ENCODE measurements around the gene PKP1. TPM values are rescaled to one million over a fixed set of nuclear protein-coding genes. Genes with fewer than 3 reads are reported as not detected.

PKP1 gene
- total RNA-seq, 2 experiments from 2014 or later: not detected

GRCh38 chr1:201316556-201316955 is 33.2 kb downstream of the PKP1 start:
- ChIA-PET CTCF (interaction anchor here (0.6 kb wide), 1 partner anchor 577 kb away, joined by 3 read pairs; no protein-coding TSS in a partner anchor), POLR2A (no interaction called here)
- Mint-ChIP-seq H3K27me3 (ENCODE audit: low read depth) (peaks cover 3% of the 10 kb centered on the region), H3K4me1 (ENCODE audit: low read depth) (peaks cover 7% of the 10 kb centered on the region), H3K36me3 (ENCODE audit: low read depth) (no peaks in the 10 kb centered on the region), H3K4me3 (no peak overlapping the region), H3K9me3 (ENCODE audit: insufficient read depth) (no peaks in the 10 kb centered on the region), H3K27ac (no peak overlapping the region)
- no peak for ATAC-seq
- DNase-seq: no peak

GRCh38 chr1:201317551-201317950 is 34.2 kb downstream of the PKP1 start:
- H3K4me1 Mint-ChIP-seq (ENCODE audit: low read depth): no peaks in the 10 kb centered on the region
- no peaks in the 10 kb centered on the region for H3K36me3 Mint-ChIP-seq (ENCODE audit: low read depth)
- H3K4me3 Mint-ChIP-seq: no peak overlapping the region

GRCh38 chr1:201318504-201319340 is 35.4 kb downstream of the PKP1 start:
- no peak overlapping the region for H3K4me3 Mint-ChIP-seq
- no peak overlapping the region for H3K27ac Mint-ChIP-seq
- no peaks in the 10 kb centered on the region for H3K36me3 Mint-ChIP-seq (ENCODE audit: low read depth)
- H3K9me3 Mint-ChIP-seq (ENCODE audit: insufficient read depth): no peaks in the 10 kb centered on the region
- DNase-seq: no peak
- ATAC-seq: no peak
- H3K4me1 Mint-ChIP-seq (ENCODE audit: low read depth): no peaks in the 10 kb centered on the region
- peaks cover 3% of the 10 kb centered on the region for H3K27me3 Mint-ChIP-seq (ENCODE audit: low read depth)
- CTCF ChIA-PET: no interaction called here
- POLR2A ChIA-PET: no interaction called here

More at GRCh38 chr1:201317551-201317950, 34.2 kb downstream of the PKP1 start:
- Mint-ChIP-seq H3K9me3 (ENCODE audit: insufficient read depth) (no peaks in the 10 kb centered on the region), H3K27ac (no peak overlapping the region), H3K27me3 (ENCODE audit: low read depth) (peaks cover 3% of the 10 kb centered on the region)
- ATAC-seq: no peak
- POLR2A ChIA-PET: no interaction called here
- no peak for DNase-seq
- CTCF ChIA-PET: no interaction called here

- Mint-ChIP-seq H3K4me1 (ENCODE audit: low read depth) (no peaks in the 10 kb centered on the region), H3K36me3 (ENCODE audit: low read depth) (no peaks in the 10 kb centered on the region), H3K27ac (no peak overlapping the region), H3K9me3 (ENCODE audit: insufficient read depth) (no peaks in the 10 kb centered on the region), H3K4me3 (no peak overlapping the region), H3K27me3 (ENCODE audit: low read depth) (peaks cover 3% of the 10 kb centered on the region)
- DNase-seq: no peak
- ATAC-seq: no peak
- ChIA-PET POLR2A (no interaction called here), CTCF (no interaction called here)
These were observed 36.3 kb downstream of the PKP1 start for GRCh38 chr1:201319631-201320030.

- Mint-ChIP-seq H3K27me3 (ENCODE audit: low read depth) (peaks cover 3% of the 10 kb centered on the region), H3K27ac (no peak overlapping the region), H3K4me1 (ENCODE audit: low read depth) (no peaks in the 10 kb centered on the region), H3K36me3 (ENCODE audit: low read depth) (no peaks in the 10 kb centered on the region), H3K9me3 (ENCODE audit: insufficient read depth) (no peaks in the 10 kb centered on the region), H3K4me3 (no peak overlapping the region)
- no peak for DNase-seq
- POLR2A ChIA-PET: no interaction called here
- CTCF ChIA-PET: no interaction called here
- ATAC-seq: no peak
These were observed 37.0 kb downstream of the PKP1 start for GRCh38 chr1:201320168-201320788.

GRCh38 chr1:201321826-201322390 is 38.6 kb downstream of the PKP1 start:
- CTCF ChIA-PET: no interaction called here
- Mint-ChIP-seq H3K27me3 (ENCODE audit: low read depth) (no peaks in the 10 kb centered on the region), H3K9me3 (ENCODE audit: insufficient read depth) (no peaks in the 10 kb centered on the region), H3K27ac (no peak overlapping the region), H3K4me1 (ENCODE audit: low read depth) (no peaks in the 10 kb centered on the region), H3K36me3 (ENCODE audit: low read depth) (no peaks in the 10 kb centered on the region), H3K4me3 (no peak overlapping the region)
- DNase-seq (no peak), ATAC-seq (no peak)
- POLR2A ChIA-PET: no interaction called here

- Mint-ChIP-seq H3K9me3 (ENCODE audit: insufficient read depth) (no peaks in the 10 kb centered on the region), H3K36me3 (ENCODE audit: low read depth) (no peaks in the 10 kb centered on the region), H3K27me3 (ENCODE audit: low read depth) (no peaks in the 10 kb centered on the region), H3K27ac (no peak overlapping the region), H3K4me3 (no peak overlapping the region), H3K4me1 (ENCODE audit: low read depth) (no peaks in the 10 kb centered on the region)
- DNase-seq (no peak), ATAC-seq (no peak)
- POLR2A ChIA-PET: no interaction called here
- CTCF ChIA-PET: no interaction called here
These were observed 39.6 kb downstream of the PKP1 start for GRCh38 chr1:201322653-201323510.

GRCh38 chr1:201324306-201324705 is 41.0 kb downstream of the PKP1 start:
- no peak for DNase-seq
- POLR2A ChIA-PET: no interaction called here
- no peaks in the 10 kb centered on the region for H3K4me1 Mint-ChIP-seq (ENCODE audit: low read depth)
- CTCF ChIA-PET: interaction anchor here (1.0 kb wide), 1 partner anchor 61 kb away, joined by 3 read pairs; no protein-coding TSS in a partner anchor
- no peaks in the 10 kb centered on the region for H3K27me3 Mint-ChIP-seq (ENCODE audit: low read depth)
- H3K36me3 Mint-ChIP-seq (ENCODE audit: low read depth): no peaks in the 10 kb centered on the region
- no peak overlapping the region for H3K4me3 Mint-ChIP-seq
- ATAC-seq: no peak
- H3K9me3 Mint-ChIP-seq (ENCODE audit: insufficient read depth): no peaks in the 10 kb centered on the region
- H3K27ac Mint-ChIP-seq: no peak overlapping the region

GRCh38 chr1:201324821-201325677 is 41.7 kb downstream of the PKP1 start:
- CTCF ChIA-PET: interaction anchor here (1.0 kb wide), 1 partner anchor 61 kb away, joined by 3 read pairs; no protein-coding TSS in a partner anchor
- POLR2A ChIA-PET: no interaction called here
- no peak overlapping the region for H3K27ac Mint-ChIP-seq
- no peaks in the 10 kb centered on the region for H3K9me3 Mint-ChIP-seq (ENCODE audit: insufficient read depth)
- ATAC-seq: no peak
- H3K36me3 Mint-ChIP-seq (ENCODE audit: low read depth): no peaks in the 10 kb centered on the region
- no peaks in the 10 kb centered on the region for H3K27me3 Mint-ChIP-seq (ENCODE audit: low read depth)
- no peak for DNase-seq
- no peak overlapping the region for H3K4me3 Mint-ChIP-seq
- no peaks in the 10 kb centered on the region for H3K4me1 Mint-ChIP-seq (ENCODE audit: low read depth)

GRCh38 chr1:201325678-201326060 is 42.4 kb downstream of the PKP1 start:
- DNase-seq: no peak

GRCh38 chr1:201326710-201327109 is 43.4 kb downstream of the PKP1 start:
- H3K27ac Mint-ChIP-seq: no peak overlapping the region
- no peak overlapping the region for H3K4me3 Mint-ChIP-seq
- ChIA-PET CTCF (interaction anchor here (1.1 kb wide), 1 partner anchor 14 kb away, joined by 4 read pairs; no protein-coding TSS in a partner anchor), POLR2A (no interaction called here)
- H3K27me3 Mint-ChIP-seq (ENCODE audit: low read depth): no peaks in the 10 kb centered on the region
- no peaks in the 10 kb centered on the region for H3K4me1 Mint-ChIP-seq (ENCODE audit: low read depth)
- ATAC-seq: no peak
- DNase-seq: no peak
- H3K9me3 Mint-ChIP-seq (ENCODE audit: insufficient read depth): no peaks in the 10 kb centered on the region
- no peaks in the 10 kb centered on the region for H3K36me3 Mint-ChIP-seq (ENCODE audit: low read depth)

More at GRCh38 chr1:201325678-201326060, 42.4 kb downstream of the PKP1 start:
- no peak overlapping the region for H3K27ac Mint-ChIP-seq
- ATAC-seq: no peak
- no peaks in the 10 kb centered on the region for H3K27me3 Mint-ChIP-seq (ENCODE audit: low read depth)
- H3K36me3 Mint-ChIP-seq (ENCODE audit: low read depth): no peaks in the 10 kb centered on the region
- CTCF ChIA-PET: no interaction called here
- H3K4me1 Mint-ChIP-seq (ENCODE audit: low read depth): no peaks in the 10 kb centered on the region
- no peak overlapping the region for H3K4me3 Mint-ChIP-seq
- POLR2A ChIA-PET: no interaction called here
- H3K9me3 Mint-ChIP-seq (ENCODE audit: insufficient read depth): no peaks in the 10 kb centered on the region

All from activated CD8-positive, alpha-beta T cell treated with anti-CD3 and anti-CD28 coated beads, Interleukin-2, amount 10 ng/mL, durations not matched to agents 7 days and 5 days (primary cell).